Activated B cell treated with CpG ODN at 0.5 μM for 24 hours (primary cell): ENCODE measurements around the gene UTP18. TPM values are rescaled to one million over a fixed set of nuclear protein-coding genes. Genes with fewer than 3 reads are reported as not detected.

Experiments
- ATAC-seq: fragments of 200-7000 bp; cut with Tn5 transposase; one replicate; pipeline ENCODE4 v1.10.0; 2021; ENCODE audit warnings: low read depth, mild to moderate bottlenecking, moderate library complexity
- CTCF ChIA-PET: fragments of 350-600 bp; sonication (Branson Sonifier 250); formaldehyde crosslinking; loops from one replicate; lab custom pipeline; 2021; ENCODE audit warnings: antibody characterized with exemption; lab: Charles Lee
- POLR2A ChIA-PET: fragments of 350-600 bp; sonication (Branson Sonifier 250); formaldehyde crosslinking; loops from one replicate; lab custom pipeline; 2021; ENCODE audit warnings: antibody characterized with exemption; lab: Charles Lee
- DNase-seq: peaks from one replicate; pipeline ENCODE4 v3.0.0; 2022
- H3K27ac Mint-ChIP-seq: one replicate; pipeline ENCODE4 v1.8.0; 2020; ENCODE audit warnings: mixed read lengths
- H3K27me3 Mint-ChIP-seq: one replicate; pipeline ENCODE4 v1.8.0; 2021; ENCODE audit warnings: mixed read lengths
- H3K36me3 Mint-ChIP-seq: one replicate; pipeline ENCODE4 v1.8.0; 2021; ENCODE audit warnings: low read depth, mixed read lengths
- H3K4me1 Mint-ChIP-seq: one replicate; pipeline ENCODE4 v1.8.0; 2021; ENCODE audit warnings: mixed read lengths
- H3K4me3 Mint-ChIP-seq: one replicate; pipeline ENCODE4 v1.8.0; 2020; ENCODE audit warnings: mild to moderate bottlenecking, mixed read lengths
- H3K9me3 Mint-ChIP-seq: one replicate; pipeline ENCODE4 v1.8.0; 2020; ENCODE audit warnings: mixed read lengths
- intact Hi-C: fragments of 100-400 bp; cut with micrococcal nuclease; formaldehyde crosslinking; loops from one replicate; pipeline ENCODE4 v1.15.1; 2024
- total RNA-seq: library from RNA; stranded (reverse); gene quantifications from 2 replicates; pipeline ENCODE4 v1.2.3, GENCODE V29; 2022
- TF ChIP-seq, protein P1 (sequence below): fragments of 200-600 bp; IDR thresholded peaks from one replicate; pipeline ENCODE4 v1.8.0; 2022; ENCODE audit warnings: antibody characterized with exemption, mild to moderate bottlenecking

The UTP18 gene
- total RNA-seq, 1 donor from 2014 or later = 37.0 TPM

- no peaks in the 10 kb centered on the region for H3K9me3 Mint-ChIP-seq
- ATAC-seq (no peak), DNase-seq (no peak)
- H3K27ac Mint-ChIP-seq = no peak overlapping the region
- ChIA-PET POLR2A (no interaction called here), CTCF (no interaction called here)
- H3K4me1 Mint-ChIP-seq = peaks cover 5% of the 10 kb centered on the region
- H3K4me3 Mint-ChIP-seq = no peak overlapping the region
- TF ChIP-seq, protein P1, sequence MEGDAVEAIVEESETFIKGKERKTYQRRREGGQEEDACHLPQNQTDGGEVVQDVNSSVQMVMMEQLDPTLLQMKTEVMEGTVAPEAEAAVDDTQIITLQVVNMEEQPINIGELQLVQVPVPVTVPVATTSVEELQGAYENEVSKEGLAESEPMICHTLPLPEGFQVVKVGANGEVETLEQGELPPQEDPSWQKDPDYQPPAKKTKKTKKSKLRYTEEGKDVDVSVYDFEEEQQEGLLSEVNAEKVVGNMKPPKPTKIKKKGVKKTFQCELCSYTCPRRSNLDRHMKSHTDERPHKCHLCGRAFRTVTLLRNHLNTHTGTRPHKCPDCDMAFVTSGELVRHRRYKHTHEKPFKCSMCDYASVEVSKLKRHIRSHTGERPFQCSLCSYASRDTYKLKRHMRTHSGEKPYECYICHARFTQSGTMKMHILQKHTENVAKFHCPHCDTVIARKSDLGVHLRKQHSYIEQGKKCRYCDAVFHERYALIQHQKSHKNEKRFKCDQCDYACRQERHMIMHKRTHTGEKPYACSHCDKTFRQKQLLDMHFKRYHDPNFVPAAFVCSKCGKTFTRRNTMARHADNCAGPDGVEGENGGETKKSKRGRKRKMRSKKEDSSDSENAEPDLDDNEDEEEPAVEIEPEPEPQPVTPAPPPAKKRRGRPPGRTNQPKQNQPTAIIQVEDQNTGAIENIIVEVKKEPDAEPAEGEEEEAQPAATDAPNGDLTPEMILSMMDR = no peak
- no peaks in the 10 kb centered on the region for H3K27me3 Mint-ChIP-seq
- intact Hi-C loops = no loop called here
- H3K36me3 Mint-ChIP-seq = peaks cover 82% of the 10 kb centered on the region
Measured at GRCh38 chr17:51269991-51270390, 9.6 kb downstream of the UTP18 start.

DNA sequence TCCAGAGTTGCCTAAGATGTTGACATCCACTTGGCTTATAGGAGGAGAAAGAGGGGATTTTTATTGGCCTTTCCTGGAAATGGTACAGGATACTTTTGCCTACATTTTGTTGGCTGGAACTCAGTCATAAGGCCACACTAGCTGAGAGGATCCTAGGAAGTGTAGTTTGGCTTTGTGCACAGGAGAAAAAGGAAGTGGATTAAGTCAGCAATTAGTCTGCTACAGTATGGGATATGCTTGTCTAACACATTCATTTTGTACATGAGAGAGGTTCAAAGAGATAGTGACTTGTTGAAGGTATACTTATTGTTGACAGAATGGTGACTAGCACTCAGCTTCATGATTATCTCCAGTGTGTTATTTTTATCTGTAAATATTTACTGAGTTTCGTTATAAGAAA, 10.3 kb downstream of the UTP18 start:
- intact Hi-C loops = no loop called here
- DNase-seq (no peak), ATAC-seq (no peak)
- CTCF ChIA-PET = no interaction called here
- peaks cover 84% of the 10 kb centered on the region for H3K36me3 Mint-ChIP-seq
- POLR2A ChIA-PET = no interaction called here
- H3K27me3 Mint-ChIP-seq = no peaks in the 10 kb centered on the region
- no peaks in the 10 kb centered on the region for H3K9me3 Mint-ChIP-seq
- peaks cover 5% of the 10 kb centered on the region for H3K4me1 Mint-ChIP-seq
- TF ChIP-seq, protein P1 = no peak
- no peak overlapping the region for H3K4me3 Mint-ChIP-seq
- H3K27ac Mint-ChIP-seq = no peak overlapping the region

DNA sequence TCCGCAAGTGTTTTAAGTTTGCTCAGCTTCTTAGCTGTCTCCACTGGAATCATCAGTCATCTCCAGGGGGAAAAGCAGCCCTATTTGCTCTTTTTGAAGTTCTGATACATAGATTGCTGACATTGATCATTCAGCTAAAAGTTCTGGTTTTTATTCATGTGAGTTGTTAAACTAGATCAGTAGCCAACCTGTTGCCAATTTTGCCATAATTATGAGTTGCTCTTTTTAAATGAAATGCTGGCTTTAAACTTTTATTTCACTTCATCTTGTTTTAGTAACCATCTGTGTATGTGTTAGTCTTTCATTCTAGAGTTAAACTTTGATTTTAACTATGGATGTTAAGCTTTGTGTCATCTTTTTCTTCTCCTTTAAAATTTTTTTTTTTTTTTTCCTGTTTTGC, 12.5 kb downstream of the UTP18 start:
- Mint-ChIP-seq H3K4me1 (peaks cover 3% of the 10 kb centered on the region), H3K4me3 (no peak overlapping the region), H3K36me3 (peaks cover 88% of the 10 kb centered on the region), H3K9me3 (no peaks in the 10 kb centered on the region), H3K27ac (no peak overlapping the region), H3K27me3 (no peaks in the 10 kb centered on the region)
- ChIA-PET CTCF (no interaction called here), POLR2A (interaction anchor here (1.1 kb wide), 1 partner anchor 11 kb away, joined by 4 read pairs; no protein-coding TSS in a partner anchor)
- intact Hi-C loops = no loop called here
- ATAC-seq = no peak
- TF ChIP-seq, protein P1 = no peak
- DNase-seq = no peak

- Mint-ChIP-seq H3K9me3 (no peaks in the 10 kb centered on the region), H3K27me3 (no peaks in the 10 kb centered on the region), H3K36me3 (peaks cover 90% of the 10 kb centered on the region), H3K4me1 (no peaks in the 10 kb centered on the region), H3K4me3 (no peak overlapping the region), H3K27ac (no peak overlapping the region)
- DNase-seq (no peak), ATAC-seq (no peak)
- CTCF ChIA-PET = no interaction called here
- TF ChIP-seq, protein P1 = no peak
- intact Hi-C loops = no loop called here
- POLR2A ChIA-PET = no interaction called here
Measured at GRCh38 chr17:51275381-51275780, 15.0 kb downstream of the UTP18 start.

GRCh38 chr17:51279183-51279582, 18.8 kb downstream of the UTP18 start:
- no peaks in the 10 kb centered on the region for H3K4me1 Mint-ChIP-seq
- DNase-seq (no peak), ATAC-seq (no peak)
- no peaks in the 10 kb centered on the region for H3K27me3 Mint-ChIP-seq
- POLR2A ChIA-PET = no interaction called here
- intact Hi-C loops = no loop called here
- H3K36me3 Mint-ChIP-seq = peaks cover 86% of the 10 kb centered on the region
- no peak overlapping the region for H3K4me3 Mint-ChIP-seq
- H3K27ac Mint-ChIP-seq = no peak overlapping the region
- no peaks in the 10 kb centered on the region for H3K9me3 Mint-ChIP-seq
- CTCF ChIA-PET = no interaction called here
- TF ChIP-seq, protein P1 = no peak
